GM06990 (cell line): ENCODE data around the gene TRIP12.
"Not testable (repeated sequence)": the region's sequence is repeated elsewhere in the genome, so short reads cannot be mapped to it uniquely, and the experiment has no call there.

Source experiments
- DNase-seq: peaks from one replicate; pipeline ENCODE4 v3.0.0-alpha.2; 2011; ENCODE audit not compliant: insufficient read length; ENCODE audit errors: extremely low read depth
- H3K27me3 ChIP-seq: replicated peaks from 2 replicates; pipeline ENCODE4 v1.6.0; 2011; ENCODE audit warnings: low read length; ENCODE audit not compliant: control insufficient read depth, insufficient read depth
- H3K36me3 ChIP-seq: 2 replicates; pipeline ENCODE4 v1.5.1; 2011; ENCODE audit warnings: low read length; ENCODE audit not compliant: control insufficient read depth, insufficient read depth
- H3K4me3 ChIP-seq: replicated peaks from 2 replicates; pipeline ENCODE4 v1.5.1; 2011; ENCODE audit warnings: low read depth, mild to moderate bottlenecking, control low read depth, low read length
- TF ChIP-seq, protein P1 (sequence below): IDR thresholded peaks from 2 replicates; pipeline ENCODE4 v1.5.1; 2011; ENCODE audit warnings: low read length, control low read depth, mild to moderate bottlenecking, inconsistent platforms; ENCODE audit not compliant: insufficient read depth, poor library complexity, severe bottlenecking

The TRIP12 gene

GRCh38 chr2:229749779-229750178 is 172.0 kb downstream of the TRIP12 start:
- Histone ChIP-seq H3K36me3 (no peaks in the 10 kb centered on the region), H3K4me3 (no peak overlapping the region), H3K27me3 (no peaks in the 10 kb centered on the region)
- DNase-seq = no peak
- TF ChIP-seq, protein P1, sequence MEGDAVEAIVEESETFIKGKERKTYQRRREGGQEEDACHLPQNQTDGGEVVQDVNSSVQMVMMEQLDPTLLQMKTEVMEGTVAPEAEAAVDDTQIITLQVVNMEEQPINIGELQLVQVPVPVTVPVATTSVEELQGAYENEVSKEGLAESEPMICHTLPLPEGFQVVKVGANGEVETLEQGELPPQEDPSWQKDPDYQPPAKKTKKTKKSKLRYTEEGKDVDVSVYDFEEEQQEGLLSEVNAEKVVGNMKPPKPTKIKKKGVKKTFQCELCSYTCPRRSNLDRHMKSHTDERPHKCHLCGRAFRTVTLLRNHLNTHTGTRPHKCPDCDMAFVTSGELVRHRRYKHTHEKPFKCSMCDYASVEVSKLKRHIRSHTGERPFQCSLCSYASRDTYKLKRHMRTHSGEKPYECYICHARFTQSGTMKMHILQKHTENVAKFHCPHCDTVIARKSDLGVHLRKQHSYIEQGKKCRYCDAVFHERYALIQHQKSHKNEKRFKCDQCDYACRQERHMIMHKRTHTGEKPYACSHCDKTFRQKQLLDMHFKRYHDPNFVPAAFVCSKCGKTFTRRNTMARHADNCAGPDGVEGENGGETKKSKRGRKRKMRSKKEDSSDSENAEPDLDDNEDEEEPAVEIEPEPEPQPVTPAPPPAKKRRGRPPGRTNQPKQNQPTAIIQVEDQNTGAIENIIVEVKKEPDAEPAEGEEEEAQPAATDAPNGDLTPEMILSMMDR = no peak

GRCh38 chr2:229748950-229749349 is 172.9 kb downstream of the TRIP12 start:
- Histone ChIP-seq H3K4me3 (no peak overlapping the region), H3K36me3 (no peaks in the 10 kb centered on the region), H3K27me3 (no peaks in the 10 kb centered on the region)
- TF ChIP-seq, protein P1 = no peak
- DNase-seq = no peak

DNA sequence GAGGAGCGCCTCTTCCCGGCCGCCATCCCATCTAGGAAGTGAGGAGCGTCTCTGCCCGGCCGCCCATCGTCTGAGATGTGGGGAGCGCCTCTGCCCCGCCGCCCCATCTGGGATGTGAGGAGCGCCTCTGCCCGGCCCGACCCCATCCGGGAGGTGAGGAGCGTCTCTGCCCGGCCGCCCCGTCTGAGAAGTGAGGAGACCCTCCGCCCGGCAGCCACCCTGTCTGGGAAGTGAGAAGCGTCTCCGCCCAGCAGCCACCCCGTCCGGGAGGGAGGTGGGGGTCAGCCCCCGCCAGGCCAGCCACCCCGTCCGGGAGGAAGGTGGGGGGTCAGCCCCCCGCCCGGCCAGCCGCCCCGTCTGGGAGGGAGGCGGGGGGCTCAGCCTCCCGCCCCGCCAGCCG is 179.1 kb downstream of the TRIP12 start:
- H3K27me3 ChIP-seq, H3K36me3 ChIP-seq, H3K4me3 ChIP-seq, DNase-seq: not testable (repeated sequence)

GRCh38 chr2:229740279-229740678 is 181.5 kb downstream of the TRIP12 start:
- TF ChIP-seq, protein P1 = no peak
- no peak overlapping the region for H3K4me3 ChIP-seq
- no peaks in the 10 kb centered on the region for H3K36me3 ChIP-seq
- DNase-seq = no peak
- no peaks in the 10 kb centered on the region for H3K27me3 ChIP-seq

DNA sequence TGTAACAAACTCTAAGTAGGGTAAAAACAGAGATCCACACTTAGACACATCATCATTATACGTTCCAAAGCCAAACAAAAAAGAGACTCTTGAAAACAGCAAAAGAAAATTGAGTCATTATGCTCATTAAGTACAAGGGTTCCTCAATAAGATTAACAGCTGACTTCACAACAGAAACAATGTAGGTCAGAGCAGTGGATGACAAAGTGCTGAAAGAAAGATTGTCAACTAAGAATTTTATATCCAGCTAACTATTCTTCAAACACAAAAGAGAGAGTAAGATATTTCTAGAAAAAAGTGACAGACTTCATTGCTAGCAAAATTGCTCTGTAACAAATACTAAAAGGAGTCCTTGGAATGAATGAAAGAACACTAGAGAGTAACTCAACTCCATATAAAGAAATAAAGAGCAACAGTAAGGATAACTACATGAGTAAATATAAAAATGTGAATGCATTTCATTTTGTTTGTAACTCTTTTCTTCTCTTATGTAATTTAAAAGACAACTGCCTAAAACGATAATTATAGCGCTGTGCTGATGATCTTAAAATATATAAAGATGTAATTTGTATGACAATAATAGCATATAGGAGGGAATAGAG is 183.7 kb downstream of the TRIP12 start:
- TF ChIP-seq, protein P1 = no peak
- Histone ChIP-seq H3K4me3 (no peak overlapping the region), H3K27me3 (peaks cover 1% of the 10 kb centered on the region), H3K36me3 (no peaks in the 10 kb centered on the region)
- DNase-seq = no peak

DNA sequence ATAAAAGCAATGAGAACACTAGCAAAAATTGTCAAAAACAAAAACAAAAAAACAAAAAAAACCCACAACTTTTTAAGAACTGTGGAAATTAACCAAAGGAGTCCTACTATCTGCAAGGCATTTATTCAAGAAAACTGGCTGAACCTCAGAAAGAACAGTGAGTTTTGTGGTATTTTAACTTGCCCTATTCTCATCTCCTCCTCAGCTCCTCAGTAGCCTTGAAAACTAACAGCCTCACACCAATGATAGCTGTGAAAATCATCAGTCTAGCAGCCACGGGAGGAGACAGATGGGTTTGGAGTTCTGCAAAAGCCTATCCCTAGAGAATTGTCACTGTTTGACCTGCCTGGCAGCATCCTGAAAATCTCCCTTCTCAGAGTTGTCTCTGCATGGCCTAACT is 187.4 kb downstream of the TRIP12 start:
- TF ChIP-seq, protein P1 = no peak
- no peaks in the 10 kb centered on the region for H3K36me3 ChIP-seq

More for the DNA sequence above, 187.4 kb downstream of the TRIP12 start:
- H3K4me3 ChIP-seq = no peak overlapping the region
- H3K27me3 ChIP-seq = peaks cover 1% of the 10 kb centered on the region
- no peak for DNase-seq
